Coronary artery (tissue), 2 donors: ENCODE data around the gene INSM1.

Experiments
- DNase-seq: peaks from one replicate; pipeline ENCODE4 v3.0.0-alpha.2; 2017; ENCODE audit warnings: low spot score
- H3K27ac ChIP-seq, 2 donors: fragments of 200-600 bp; sonication (generic); one replicate each; pipeline ENCODE4 v1.5.1; 2016 to 2019
- H3K4me3 ChIP-seq: fragments of 200-600 bp; sonication (generic); 2 replicates; pipeline ENCODE4 v1.5.1; 2016; ENCODE audit warnings: mild to moderate bottlenecking, moderate library complexity
- TF ChIP-seq, protein P1 (sequence below): fragments of 200-600 bp; sonication (generic); IDR thresholded peaks from one replicate; pipeline ENCODE4 v1.5.1; 2019; ENCODE audit warnings: antibody characterized with exemption

Gene INSM1

DNA sequence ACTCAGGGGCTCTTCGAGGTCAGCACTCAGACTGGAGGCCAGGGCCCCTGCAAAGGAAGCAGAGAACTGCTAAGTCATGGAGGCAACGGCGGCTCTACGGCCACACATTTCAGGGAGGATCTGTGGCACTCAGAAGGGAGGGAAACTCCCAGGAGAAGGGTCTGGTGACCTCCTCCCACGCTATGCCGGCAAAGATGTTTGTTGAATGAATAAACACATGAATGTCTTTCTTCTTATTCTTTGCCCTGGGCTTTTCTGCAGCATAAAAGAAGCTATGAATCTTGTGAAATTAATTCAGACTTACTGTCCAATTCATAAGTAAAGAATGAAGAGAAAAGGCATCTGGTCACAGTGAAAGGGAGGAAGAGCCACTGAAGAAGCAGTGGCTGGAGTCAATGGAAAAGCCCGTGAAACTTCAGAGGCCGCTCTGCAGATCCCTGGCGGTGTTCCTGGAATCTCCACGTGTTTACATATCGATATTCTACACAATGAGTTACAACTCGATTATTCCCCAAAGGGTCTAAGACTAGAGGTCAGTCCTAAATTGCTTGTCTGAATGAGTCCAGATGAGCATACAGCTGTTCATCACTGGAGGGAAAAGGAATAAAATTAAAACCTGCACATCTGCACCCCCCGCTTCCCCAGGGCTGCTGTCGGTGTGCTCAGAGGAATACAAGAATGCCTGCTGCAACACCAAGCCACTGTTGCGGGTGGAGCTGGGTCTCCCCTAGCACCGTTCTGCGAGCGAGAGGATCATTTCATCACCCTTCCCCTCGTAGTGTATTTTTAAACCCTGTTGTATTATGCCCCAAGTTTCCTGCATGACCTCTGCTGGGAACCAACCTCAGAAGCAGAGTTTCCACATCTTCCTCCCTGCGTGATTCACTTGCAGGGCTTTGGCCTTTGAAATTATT is 25.6 kb downstream of the INSM1 start:
- H3K27ac ChIP-seq, result no peak overlapping the region
- DNase-seq, result no peak
- H3K4me3 ChIP-seq, result no peak overlapping the region
- TF ChIP-seq, protein P1, sequence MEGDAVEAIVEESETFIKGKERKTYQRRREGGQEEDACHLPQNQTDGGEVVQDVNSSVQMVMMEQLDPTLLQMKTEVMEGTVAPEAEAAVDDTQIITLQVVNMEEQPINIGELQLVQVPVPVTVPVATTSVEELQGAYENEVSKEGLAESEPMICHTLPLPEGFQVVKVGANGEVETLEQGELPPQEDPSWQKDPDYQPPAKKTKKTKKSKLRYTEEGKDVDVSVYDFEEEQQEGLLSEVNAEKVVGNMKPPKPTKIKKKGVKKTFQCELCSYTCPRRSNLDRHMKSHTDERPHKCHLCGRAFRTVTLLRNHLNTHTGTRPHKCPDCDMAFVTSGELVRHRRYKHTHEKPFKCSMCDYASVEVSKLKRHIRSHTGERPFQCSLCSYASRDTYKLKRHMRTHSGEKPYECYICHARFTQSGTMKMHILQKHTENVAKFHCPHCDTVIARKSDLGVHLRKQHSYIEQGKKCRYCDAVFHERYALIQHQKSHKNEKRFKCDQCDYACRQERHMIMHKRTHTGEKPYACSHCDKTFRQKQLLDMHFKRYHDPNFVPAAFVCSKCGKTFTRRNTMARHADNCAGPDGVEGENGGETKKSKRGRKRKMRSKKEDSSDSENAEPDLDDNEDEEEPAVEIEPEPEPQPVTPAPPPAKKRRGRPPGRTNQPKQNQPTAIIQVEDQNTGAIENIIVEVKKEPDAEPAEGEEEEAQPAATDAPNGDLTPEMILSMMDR, result no peak

DNA sequence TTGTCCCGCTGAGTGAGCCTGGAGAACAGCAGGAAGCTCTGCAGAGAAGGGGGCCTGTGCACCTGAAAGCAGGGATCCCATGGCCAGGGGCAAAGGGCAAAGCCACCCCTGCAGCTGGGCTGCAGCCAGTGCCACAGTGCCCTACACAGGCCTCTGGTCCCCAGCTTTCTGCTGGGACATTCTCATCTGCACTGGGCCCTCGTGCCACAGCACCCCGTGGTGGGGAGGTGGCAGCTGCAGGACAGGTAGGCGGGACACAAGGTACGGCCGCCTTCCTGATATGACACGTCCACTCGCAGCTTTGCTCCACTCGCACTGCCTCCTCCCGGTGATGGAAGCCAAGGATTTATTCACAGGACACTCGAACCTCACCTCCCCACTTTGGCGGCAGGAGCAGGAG is 27.2 kb downstream of the INSM1 start:
- TF ChIP-seq, protein P1, result no peak
- Histone ChIP-seq H3K4me3 (no peak overlapping the region), H3K27ac (no peak overlapping the region)
- DNase-seq, result no peak

DNA sequence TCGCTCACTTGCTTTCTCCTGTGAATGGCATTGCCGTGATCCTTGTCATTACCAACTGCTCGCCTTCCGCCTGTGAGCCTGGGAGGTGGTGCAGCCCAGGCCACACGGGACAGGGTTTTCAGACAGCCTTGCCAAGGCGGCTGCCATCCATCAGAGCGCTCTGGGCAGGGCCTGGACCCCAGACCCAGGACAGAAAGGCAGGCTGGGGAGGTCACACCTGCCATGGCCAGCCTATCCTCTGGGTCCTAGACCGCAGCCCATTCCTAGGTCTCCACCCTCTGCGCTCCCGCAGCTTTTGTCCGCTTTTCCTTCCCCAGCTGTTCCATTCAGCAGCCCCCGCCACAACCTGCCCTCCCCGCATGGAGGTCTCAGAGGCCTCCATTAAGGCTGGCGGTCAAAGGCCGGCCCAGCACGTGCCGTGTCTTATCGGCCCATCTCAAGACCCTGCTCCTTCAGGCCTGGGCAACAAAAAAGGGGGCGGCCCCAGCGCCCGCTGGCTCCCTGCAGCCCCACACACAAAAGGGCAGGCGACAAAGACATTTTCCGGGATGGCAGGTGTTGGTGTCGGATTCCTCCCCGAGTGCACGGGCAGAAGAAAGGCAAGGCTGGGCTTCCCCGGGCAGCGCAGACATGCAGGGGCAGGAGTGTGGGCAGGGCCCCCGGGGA is 28.1 kb downstream of the INSM1 start:
- Histone ChIP-seq H3K27ac (no peak overlapping the region), H3K4me3 (no peak overlapping the region)
- no peak for DNase-seq
- TF ChIP-seq, protein P1, result no peak

DNA sequence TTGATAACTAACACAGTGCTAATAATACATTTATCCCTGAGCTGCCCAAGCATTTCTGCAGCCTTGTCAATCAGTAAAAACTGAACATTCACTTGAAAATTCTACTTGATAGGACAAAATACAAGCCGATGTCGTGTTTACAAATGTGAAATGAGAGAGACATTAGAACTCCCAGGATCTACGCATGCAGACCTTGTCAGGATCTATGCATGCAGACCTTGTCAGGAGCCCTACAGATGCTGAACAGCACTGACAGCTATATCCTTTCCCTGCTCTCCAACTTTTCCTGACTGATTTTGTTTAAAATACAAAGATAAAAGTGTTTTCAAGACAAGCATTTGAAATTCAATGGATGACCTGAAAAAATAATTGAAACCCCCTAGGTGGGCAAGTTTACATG is 28.9 kb downstream of the INSM1 start:
- DNase-seq, result no peak

DNA sequence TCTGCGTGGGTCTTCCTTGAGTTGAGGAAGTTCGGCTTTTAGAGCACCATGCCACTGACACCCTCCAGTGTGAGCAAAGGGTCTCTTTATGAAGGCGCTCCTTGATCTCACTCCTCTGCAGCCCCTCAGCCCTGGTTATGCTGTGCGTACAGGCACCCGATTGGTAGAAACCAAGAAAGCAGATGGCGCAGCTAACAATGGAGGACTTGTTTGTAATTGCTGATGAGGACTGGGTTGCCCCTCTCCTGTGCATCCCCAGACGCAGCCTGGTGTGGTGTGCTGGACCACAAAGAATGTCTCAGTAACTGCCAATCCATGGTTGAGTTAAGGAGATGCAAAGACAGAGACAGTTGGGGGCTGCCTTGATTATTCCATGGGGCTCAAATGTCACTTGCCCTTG is 30.2 kb downstream of the INSM1 start:
- no peak for DNase-seq
- Histone ChIP-seq H3K4me3 (no peak overlapping the region), H3K27ac (no peak overlapping the region)
- TF ChIP-seq, protein P1, result no peak

More for the DNA sequence above, 28.9 kb downstream of the INSM1 start:
- Histone ChIP-seq H3K27ac (no peak overlapping the region), H3K4me3 (no peak overlapping the region)
- TF ChIP-seq, protein P1, result no peak

DNA sequence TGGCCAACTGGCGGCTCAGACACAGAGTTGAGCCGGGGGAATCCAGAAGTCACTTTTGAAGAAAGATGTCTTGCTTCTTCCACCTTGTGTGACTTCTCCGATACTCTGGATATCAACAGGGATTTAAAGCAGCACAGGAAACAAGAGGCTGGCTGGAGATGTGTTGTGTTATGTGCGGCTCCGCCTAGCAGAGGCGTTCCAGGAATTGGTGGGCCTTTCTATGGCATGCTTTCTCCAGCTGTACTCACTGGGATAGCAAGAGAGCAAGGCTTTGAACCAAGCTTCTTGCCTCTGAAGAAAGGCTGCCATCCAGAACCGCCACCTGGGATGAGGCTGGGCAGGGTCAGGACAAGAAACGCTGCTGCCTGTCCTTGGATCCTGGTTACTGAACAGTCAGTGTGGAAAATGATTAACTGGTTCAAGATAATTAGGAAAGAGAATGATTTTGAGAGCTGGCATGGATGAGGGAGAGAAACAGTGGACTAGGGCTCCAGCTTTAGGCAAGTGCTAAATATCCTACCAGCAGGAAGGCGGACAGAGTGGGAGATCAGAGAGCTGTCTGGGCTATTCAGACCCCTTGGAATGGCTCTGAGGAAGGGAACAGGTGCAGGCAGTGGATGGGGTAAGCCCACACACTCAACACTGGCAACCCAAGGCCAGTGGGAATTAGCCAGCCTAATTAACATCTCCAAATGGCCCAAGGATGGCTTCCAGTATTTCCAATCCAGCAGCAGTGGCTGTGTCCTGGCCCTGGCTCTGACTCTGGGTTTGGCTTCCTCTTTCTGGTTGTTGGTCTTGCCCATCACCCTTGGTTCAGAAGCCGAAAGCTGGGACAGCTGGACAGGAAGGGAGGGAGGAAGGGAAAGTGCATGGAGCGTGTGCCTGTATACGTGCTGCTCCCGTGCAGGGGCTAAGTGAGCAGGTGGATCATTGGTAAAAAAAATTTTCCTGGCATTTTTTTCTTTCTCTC is 31.9 kb downstream of the INSM1 start:
- DNase-seq, result no peak
- no peak overlapping the region for H3K27ac ChIP-seq
- TF ChIP-seq, protein P1, result no peak
- H3K4me3 ChIP-seq, result no peak overlapping the region
